GM19239 (cell line): Measurements from ENCODE around the gene CCDC28B.
"Not testable (repeated sequence)": the region's sequence is repeated elsewhere in the genome, so short reads cannot be mapped to it uniquely, and the experiment has no call there.

Experiments used
- DNase-seq: peaks from one replicate; pipeline ENCODE4 v3.0.0; 2011; ENCODE audit warnings: low spot score; ENCODE audit not compliant: insufficient read length
- FAIRE-seq: peaks from 2 replicates; lab custom pipeline; 2011; peaks lifted over from hg19 to GRCh38; lab: Jason Lieb, UNC

The CCDC28B gene

GRCh38 chr1:32200226-32201010 lies at the start of gene CCDC28B:
Gene CCDC28B (plus strand): TSS chr1:32200595. CDS start chr1:32201936, 1,341 bp downstream.
- FAIRE-seq (peak; percentile 54), DNase-seq (peak; percentile 60)

- no peak for FAIRE-seq
- no peak for DNase-seq
Observed at GRCh38 chr1:32150847-32151246, 49.5 kb upstream of the CCDC28B start.

GRCh38 chr1:32151319-32151787 lies 49.0 kb upstream of the CCDC28B start:
- no peak for FAIRE-seq
- DNase-seq = no peak

- DNase-seq = peak; percentile 25
Observed at GRCh38 chr1:32159189-32159588, 41.2 kb upstream of the CCDC28B start.

GRCh38 chr1:32163405-32163804 lies 37.0 kb upstream of the CCDC28B start:
- FAIRE-seq = peak; percentile 59

More at GRCh38 chr1:32159189-32159588, 41.2 kb upstream of the CCDC28B start:
- FAIRE-seq = peak; percentile 83

GRCh38 chr1:32165633-32166032 lies 34.8 kb upstream of the CCDC28B start:
- not testable (repeated sequence) for FAIRE-seq, DNase-seq

More at GRCh38 chr1:32163405-32163804, 37.0 kb upstream of the CCDC28B start:
- no peak for DNase-seq

- DNase-seq = no peak
- no peak for FAIRE-seq
Observed at GRCh38 chr1:32170991-32171390, 29.4 kb upstream of the CCDC28B start.

- DNase-seq (no peak), FAIRE-seq (no peak)
Observed at GRCh38 chr1:32172621-32173245, 27.7 kb upstream of the CCDC28B start.

- DNase-seq (no peak), FAIRE-seq (no peak)
Observed at GRCh38 chr1:32178380-32179192, 21.8 kb upstream of the CCDC28B start.

- FAIRE-seq (no peak), DNase-seq (no peak)
Observed at GRCh38 chr1:32179193-32179442, 21.3 kb upstream of the CCDC28B start.

- DNase-seq (peak; percentile 96), FAIRE-seq (peak; percentile 79)
Observed at GRCh38 chr1:32179443-32180185, 20.8 kb upstream of the CCDC28B start, which contains the start of gene TXLNA. Gene TXLNA (plus strand): TSS chr1:32179675. CDS start chr1:32180346, 671 bp downstream.

- peak; percentile 21 for FAIRE-seq
- DNase-seq = peak; percentile 37
Observed at GRCh38 chr1:32180186-32181060, 20.0 kb upstream of the CCDC28B start.

GRCh38 chr1:32181065-32181464 lies 19.3 kb upstream of the CCDC28B start:
- FAIRE-seq (no peak), DNase-seq (no peak)

GRCh38 chr1:32181563-32181962 lies 18.8 kb upstream of the CCDC28B start:
- DNase-seq (no peak), FAIRE-seq (no peak)

GRCh38 chr1:32182060-32182459 lies 18.3 kb upstream of the CCDC28B start:
- DNase-seq (no peak), FAIRE-seq (no peak)

- no peak for DNase-seq
- FAIRE-seq = no peak
Observed at GRCh38 chr1:32184650-32185049, 15.7 kb upstream of the CCDC28B start.

GRCh38 chr1:32186077-32186476 lies 14.3 kb upstream of the CCDC28B start:
- DNase-seq = no peak

GRCh38 chr1:32186491-32186890 lies 13.9 kb upstream of the CCDC28B start:
- no peak for FAIRE-seq
- DNase-seq = no peak

More at GRCh38 chr1:32186077-32186476, 14.3 kb upstream of the CCDC28B start:
- no peak for FAIRE-seq

GRCh38 chr1:32187850-32188249 lies 12.5 kb upstream of the CCDC28B start:
- FAIRE-seq (no peak), DNase-seq (no peak)
